PC-3 (cell line): ENCODE measurements around the gene MYOF.

Experiments
- EZH2 ChIP-seq: fragments of 300-600 bp; sonication (generic); IDR thresholded peaks from one replicate; pipeline ENCODE4 v1.6.1; 2017; ENCODE audit warnings: antibody characterized with exemption, mild to moderate bottlenecking, low read length; ENCODE audit not compliant: unreplicated experiment
- EZH2phosphoT487 ChIP-seq: fragments of 300-600 bp; sonication (generic); IDR thresholded peaks from 2 replicates; pipeline ENCODE4 v1.6.1; 2018; ENCODE audit warnings: mild to moderate bottlenecking, antibody characterized with exemption, low read length, borderline replicate concordance
- TF ChIP-seq, protein P1 (sequence below): fragments of 300-600 bp; sonication (generic); conservative IDR thresholded peaks from 2 replicates; pipeline ENCODE4 v1.5.1; 2017; ENCODE audit warnings: antibody characterized with exemption, low read depth, mild to moderate bottlenecking, low read length

DNA sequence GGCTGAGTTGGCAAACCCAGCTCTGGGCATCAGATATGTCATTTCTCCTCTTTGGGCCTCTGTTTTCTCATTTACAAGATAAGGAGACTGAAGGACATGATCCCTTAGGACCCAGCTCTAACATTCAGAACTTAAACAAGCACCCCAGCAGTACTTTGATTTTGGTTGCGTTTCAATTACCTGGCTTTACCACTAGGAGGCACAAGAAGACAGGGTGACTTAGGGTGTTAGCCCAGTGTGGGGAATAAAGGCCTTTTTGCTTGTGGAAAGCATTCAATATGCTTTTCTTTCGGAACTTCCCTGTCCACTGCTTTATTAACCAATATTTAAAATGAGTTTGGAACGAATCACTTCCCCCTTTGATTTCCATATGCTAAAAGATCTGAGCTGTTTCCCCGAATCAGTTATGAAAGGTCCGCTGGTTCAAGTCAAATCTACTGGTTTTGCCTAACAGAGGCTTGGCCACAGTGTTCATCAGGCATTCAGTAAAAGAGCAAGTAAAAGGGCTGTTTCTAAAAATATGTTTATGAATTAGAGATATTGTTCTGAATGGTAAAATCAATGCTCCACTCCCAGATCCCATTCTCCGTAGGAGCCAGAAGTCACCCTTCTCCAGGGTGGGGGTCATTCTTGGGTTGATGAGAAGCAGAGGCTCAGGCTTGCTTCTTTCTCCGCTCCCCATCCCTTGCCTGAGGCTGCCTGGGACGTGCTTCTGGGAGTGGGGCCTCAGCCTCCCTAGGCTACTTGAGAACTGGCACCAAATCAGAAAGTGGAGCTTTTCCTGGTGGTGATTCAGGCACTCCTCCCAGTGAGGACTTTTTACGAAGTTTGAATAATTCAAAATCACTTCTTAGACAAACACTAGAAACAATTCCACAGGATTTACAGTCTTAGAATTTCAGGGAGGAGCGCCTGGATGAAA, 105.5 kb downstream of the MYOF start:
- TF ChIP-seq, protein P1, sequence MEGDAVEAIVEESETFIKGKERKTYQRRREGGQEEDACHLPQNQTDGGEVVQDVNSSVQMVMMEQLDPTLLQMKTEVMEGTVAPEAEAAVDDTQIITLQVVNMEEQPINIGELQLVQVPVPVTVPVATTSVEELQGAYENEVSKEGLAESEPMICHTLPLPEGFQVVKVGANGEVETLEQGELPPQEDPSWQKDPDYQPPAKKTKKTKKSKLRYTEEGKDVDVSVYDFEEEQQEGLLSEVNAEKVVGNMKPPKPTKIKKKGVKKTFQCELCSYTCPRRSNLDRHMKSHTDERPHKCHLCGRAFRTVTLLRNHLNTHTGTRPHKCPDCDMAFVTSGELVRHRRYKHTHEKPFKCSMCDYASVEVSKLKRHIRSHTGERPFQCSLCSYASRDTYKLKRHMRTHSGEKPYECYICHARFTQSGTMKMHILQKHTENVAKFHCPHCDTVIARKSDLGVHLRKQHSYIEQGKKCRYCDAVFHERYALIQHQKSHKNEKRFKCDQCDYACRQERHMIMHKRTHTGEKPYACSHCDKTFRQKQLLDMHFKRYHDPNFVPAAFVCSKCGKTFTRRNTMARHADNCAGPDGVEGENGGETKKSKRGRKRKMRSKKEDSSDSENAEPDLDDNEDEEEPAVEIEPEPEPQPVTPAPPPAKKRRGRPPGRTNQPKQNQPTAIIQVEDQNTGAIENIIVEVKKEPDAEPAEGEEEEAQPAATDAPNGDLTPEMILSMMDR: peak; percentile 84
- no peak for TF ChIP-seq EZH2phosphoT487
- no peak for TF ChIP-seq EZH2
